HG02840 (cell line): Measurements from ENCODE around the gene HTRA3.

Experiments
- ATAC-seq: cut with Tn5 transposase; IDR thresholded peaks from one replicate; pipeline ENCODE4 v1.9.1; 2021; ENCODE audit warnings: mild to moderate bottlenecking, moderate library complexity, moderate number of reproducible peaks; ENCODE audit not compliant: unreplicated experiment, low FRiP score

Gene HTRA3

GRCh38 chr4:8265171-8265929 lies 4.2 kb upstream of the HTRA3 start:
- ATAC-seq = no peak

GRCh38 chr4:8266088-8266487 lies 3.5 kb upstream of the HTRA3 start:
- no peak for ATAC-seq

- ATAC-seq = no peak
Measured at GRCh38 chr4:8266508-8266907, 3.0 kb upstream of the HTRA3 start.

- ATAC-seq = no peak
Measured at GRCh38 chr4:8267077-8267476, 2.5 kb upstream of the HTRA3 start.

GRCh38 chr4:8268211-8268610 lies 1.3 kb upstream of the HTRA3 start:
- ATAC-seq = no peak

GRCh38 chr4:8268901-8269534 lies 536 bp upstream of the HTRA3 start:
- no peak for ATAC-seq

GRCh38 chr4:8270418-8270771 lies 841 bp downstream of the HTRA3 start:
- no peak for ATAC-seq

- ATAC-seq = no peak
Measured at GRCh38 chr4:8270912-8271815, 1.6 kb downstream of the HTRA3 start.

GRCh38 chr4:8271821-8272220 lies 2.3 kb downstream of the HTRA3 start:
- no peak for ATAC-seq

GRCh38 chr4:8272472-8273428 lies 3.2 kb downstream of the HTRA3 start:
- no peak for ATAC-seq

- no peak for ATAC-seq
Measured at GRCh38 chr4:8273450-8273849, 3.9 kb downstream of the HTRA3 start.

- ATAC-seq = no peak
Measured at GRCh38 chr4:8274066-8274652, 4.6 kb downstream of the HTRA3 start.

- no peak for ATAC-seq
Measured at GRCh38 chr4:8274765-8275547, 5.4 kb downstream of the HTRA3 start.

GRCh38 chr4:8275548-8275910 lies 6.0 kb downstream of the HTRA3 start:
- no peak for ATAC-seq

GRCh38 chr4:8276358-8277240 lies 7.0 kb downstream of the HTRA3 start:
- no peak for ATAC-seq

GRCh38 chr4:8277356-8278008 lies 7.9 kb downstream of the HTRA3 start:
- no peak for ATAC-seq

- ATAC-seq = no peak
Measured at GRCh38 chr4:8278009-8278395, 8.4 kb downstream of the HTRA3 start.
